ENCODE results near the gene YES1.
A peak's percentile ranks its signal among the peaks of the same experiment; 100 is the strongest.
"Not testable (repeated sequence)": the region's sequence is repeated elsewhere in the genome, so short reads cannot be mapped to it uniquely, and the experiment has no call there.

The YES1 gene

GRCh38 chr18:778194-778927, 33.7 kb downstream of the YES1 start:
- no peak for FAIRE-seq

- no peak for FAIRE-seq
These were observed 35.0 kb downstream of the YES1 start for GRCh38 chr18:777021-777420.

- FAIRE-seq, result not testable (repeated sequence)
These were observed 36.0 kb downstream of the YES1 start for GRCh38 chr18:776044-776443.

GRCh38 chr18:774811-775210, 37.2 kb downstream of the YES1 start:
- no peak for FAIRE-seq

GRCh38 chr18:773980-774624, 37.9 kb downstream of the YES1 start:
- FAIRE-seq, result no peak

- no peak for FAIRE-seq
These were observed 41.5 kb downstream of the YES1 start for GRCh38 chr18:770583-770961.

- no peak for FAIRE-seq
These were observed 44.1 kb downstream of the YES1 start for GRCh38 chr18:767961-768360.

- FAIRE-seq, result no peak
These were observed 44.8 kb downstream of the YES1 start for GRCh38 chr18:767084-767882.

GRCh38 chr18:766550-766860, 45.5 kb downstream of the YES1 start:
- FAIRE-seq, result no peak

GRCh38 chr18:765764-766549, 46.1 kb downstream of the YES1 start:
- no peak for FAIRE-seq

GRCh38 chr18:759864-760263, 52.2 kb downstream of the YES1 start:
- FAIRE-seq, result not testable (repeated sequence)

- FAIRE-seq, result no peak
These were observed 56.5 kb downstream of the YES1 start for GRCh38 chr18:755506-755905.

- no peak for FAIRE-seq
These were observed 57.4 kb downstream of the YES1 start for GRCh38 chr18:754656-755055.

GRCh38 chr18:750456-750855, 61.6 kb downstream of the YES1 start:
- FAIRE-seq, result no peak

- FAIRE-seq, result no peak
These were observed 67.0 kb downstream of the YES1 start for GRCh38 chr18:744832-745597.

GRCh38 chr18:741931-742512, 70.0 kb downstream of the YES1 start:
- peak; percentile 98 for FAIRE-seq

- no peak for FAIRE-seq
These were observed 79.7 kb downstream of the YES1 start for GRCh38 chr18:732371-732770.

GRCh38 chr18:731185-731584, 80.9 kb downstream of the YES1 start:
- no peak for FAIRE-seq

- no peak for FAIRE-seq
These were observed 81.3 kb downstream of the YES1 start for GRCh38 chr18:730692-731091.

GRCh38 chr18:730120-730519, 81.9 kb downstream of the YES1 start:
- not testable (repeated sequence) for FAIRE-seq

GRCh38 chr18:725646-726045, 86.4 kb downstream of the YES1 start:
- FAIRE-seq, result no peak

- FAIRE-seq, result no peak
These were observed 88.4 kb downstream of the YES1 start for GRCh38 chr18:723541-724080.

Data from islet of Langerhans (tissue), 1 donor.